GM20000 (cell line): ENCODE data around the gene GSG1L.

Experiments used
- DNase-seq: peaks from one replicate; pipeline ENCODE4 v3.0.0; 2012; ENCODE audit warnings: low spot score
- TF ChIP-seq, protein P1 (sequence below): IDR thresholded peaks from 2 replicates; pipeline ENCODE4 v1.5.1; 2012; ENCODE audit warnings: mild to moderate bottlenecking, control low read depth; ENCODE audit errors: extremely low read depth, missing control alignments

GSG1L gene

DNA sequence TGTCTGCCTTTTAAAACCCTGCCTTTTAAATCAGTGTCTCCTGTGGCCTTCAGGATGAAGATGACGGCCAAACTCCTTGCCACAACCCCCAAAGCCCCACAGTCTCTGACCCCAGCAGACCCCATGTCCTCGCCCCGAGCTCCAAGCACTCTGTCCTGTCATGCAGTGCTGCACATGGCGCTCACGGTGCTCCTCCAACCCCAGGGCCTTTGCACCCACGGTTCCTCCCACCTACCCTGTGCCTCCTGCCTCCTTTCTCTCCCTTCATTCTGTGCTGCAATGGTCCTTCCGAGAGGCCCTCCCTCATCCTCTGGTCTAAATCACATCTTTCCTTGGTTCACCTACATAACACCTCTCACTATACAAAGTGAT is 278.2 kb downstream of the GSG1L start:
- DNase-seq: no peak
- TF ChIP-seq, protein P1, sequence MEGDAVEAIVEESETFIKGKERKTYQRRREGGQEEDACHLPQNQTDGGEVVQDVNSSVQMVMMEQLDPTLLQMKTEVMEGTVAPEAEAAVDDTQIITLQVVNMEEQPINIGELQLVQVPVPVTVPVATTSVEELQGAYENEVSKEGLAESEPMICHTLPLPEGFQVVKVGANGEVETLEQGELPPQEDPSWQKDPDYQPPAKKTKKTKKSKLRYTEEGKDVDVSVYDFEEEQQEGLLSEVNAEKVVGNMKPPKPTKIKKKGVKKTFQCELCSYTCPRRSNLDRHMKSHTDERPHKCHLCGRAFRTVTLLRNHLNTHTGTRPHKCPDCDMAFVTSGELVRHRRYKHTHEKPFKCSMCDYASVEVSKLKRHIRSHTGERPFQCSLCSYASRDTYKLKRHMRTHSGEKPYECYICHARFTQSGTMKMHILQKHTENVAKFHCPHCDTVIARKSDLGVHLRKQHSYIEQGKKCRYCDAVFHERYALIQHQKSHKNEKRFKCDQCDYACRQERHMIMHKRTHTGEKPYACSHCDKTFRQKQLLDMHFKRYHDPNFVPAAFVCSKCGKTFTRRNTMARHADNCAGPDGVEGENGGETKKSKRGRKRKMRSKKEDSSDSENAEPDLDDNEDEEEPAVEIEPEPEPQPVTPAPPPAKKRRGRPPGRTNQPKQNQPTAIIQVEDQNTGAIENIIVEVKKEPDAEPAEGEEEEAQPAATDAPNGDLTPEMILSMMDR: no peak

DNA sequence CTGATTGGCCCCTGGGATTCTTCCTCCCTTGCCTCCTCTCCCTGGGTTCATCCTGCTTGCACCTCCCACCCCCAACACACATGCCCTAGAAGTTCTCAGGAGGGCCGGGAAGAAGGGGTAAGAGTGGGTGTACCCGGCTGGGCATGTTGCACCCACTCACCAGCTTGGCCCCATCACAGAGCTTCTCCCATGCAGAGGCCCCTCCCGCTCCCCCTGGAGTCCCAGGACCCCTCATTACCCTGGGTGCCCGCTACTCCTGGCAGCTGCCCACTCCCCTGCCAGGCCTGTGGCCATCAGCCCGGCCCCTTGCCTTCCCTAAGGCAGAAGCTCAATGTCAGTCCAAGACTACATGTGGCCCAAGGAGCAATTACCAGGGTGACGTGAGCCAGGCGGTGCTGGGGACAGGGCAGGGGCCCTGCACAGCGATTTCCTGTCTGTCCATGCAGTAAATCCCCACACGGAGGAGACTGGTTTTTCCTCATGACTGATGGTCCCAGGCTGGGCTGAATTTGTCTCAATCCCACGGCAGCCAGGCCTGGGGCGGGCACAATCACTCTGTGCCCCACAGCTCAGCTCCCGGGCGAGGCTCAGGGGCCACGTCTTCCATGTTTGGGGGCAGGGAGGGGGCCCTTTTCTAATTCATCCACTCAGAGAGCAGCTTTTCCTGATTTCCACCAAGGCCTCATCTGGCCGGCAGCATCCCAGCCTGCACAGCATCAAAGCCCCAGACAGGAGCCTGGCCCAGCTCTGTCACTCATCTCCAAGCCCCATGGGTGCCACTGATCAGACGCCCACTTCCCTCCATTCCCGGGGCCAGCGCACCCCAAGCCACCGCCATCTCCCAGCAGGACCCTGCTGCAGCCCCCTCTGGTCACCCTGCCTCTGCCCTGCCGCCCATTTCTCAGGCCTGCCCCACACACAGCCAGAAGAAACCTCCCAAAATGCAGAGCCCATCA is 278.9 kb downstream of the GSG1L start:
- no peak for DNase-seq
- TF ChIP-seq, protein P1: no peak

DNA sequence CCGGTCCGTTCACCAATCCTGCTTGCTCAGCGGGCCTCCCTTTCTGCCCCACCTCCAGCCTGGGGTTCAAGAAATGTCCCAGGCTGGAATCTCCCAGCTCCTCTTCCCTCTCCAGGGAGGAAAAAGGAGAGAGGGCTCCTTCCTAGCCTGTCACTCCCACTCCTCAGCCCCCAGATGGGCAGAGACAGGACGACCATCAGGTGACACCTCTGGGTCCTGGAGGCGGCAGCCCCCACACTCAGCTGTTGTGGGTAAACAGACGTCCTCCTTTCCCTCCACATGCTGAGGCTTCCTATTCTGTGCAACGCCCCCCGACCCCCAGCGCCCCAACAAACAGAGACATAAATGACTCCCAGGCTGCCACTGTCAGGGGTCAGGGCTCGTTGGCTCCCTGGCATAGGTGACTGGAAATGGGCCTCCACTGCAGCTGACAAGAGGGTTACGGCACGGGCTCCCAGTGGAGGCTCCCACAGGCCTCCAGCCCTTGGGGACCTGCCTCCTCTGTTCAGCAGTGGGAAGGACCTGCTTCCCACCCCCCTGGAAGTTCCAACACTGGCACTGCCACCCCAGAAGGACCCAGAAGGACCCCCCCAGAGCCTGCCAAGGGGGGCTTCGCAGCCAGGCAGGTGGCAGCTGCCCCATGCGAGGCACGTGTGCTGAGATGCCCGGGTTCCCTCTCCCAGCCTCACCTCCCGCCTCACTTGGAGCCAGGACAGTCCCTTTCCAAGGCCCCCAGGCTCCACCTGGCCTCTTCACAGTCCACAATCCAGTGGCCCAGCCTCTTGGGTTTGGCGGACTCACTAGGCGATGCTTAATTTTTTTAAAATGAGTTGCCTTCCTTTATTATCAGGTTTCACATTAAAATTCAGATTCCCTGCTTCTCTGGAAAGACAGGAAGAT is 281.3 kb downstream of the GSG1L start:
- DNase-seq: no peak
- TF ChIP-seq, protein P1: no peak

DNA sequence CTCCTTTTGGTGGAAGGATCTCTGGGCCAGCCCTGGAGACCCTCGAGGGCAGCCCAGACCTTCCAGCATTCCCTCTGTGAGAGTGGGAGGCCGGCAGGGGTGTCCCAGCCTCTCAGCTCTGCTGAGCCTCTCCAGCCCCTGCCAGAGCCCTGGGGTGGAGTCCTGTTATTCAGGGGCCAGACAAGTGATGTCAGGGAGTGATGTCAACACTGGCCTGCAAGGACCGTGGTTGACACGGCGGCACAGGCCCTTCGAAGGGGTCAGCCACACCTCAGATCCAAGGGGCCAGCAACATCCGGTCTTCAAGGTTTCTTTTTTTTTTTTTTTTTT is 282.4 kb downstream of the GSG1L start:
- TF ChIP-seq, protein P1: no peak
- DNase-seq: no peak

DNA sequence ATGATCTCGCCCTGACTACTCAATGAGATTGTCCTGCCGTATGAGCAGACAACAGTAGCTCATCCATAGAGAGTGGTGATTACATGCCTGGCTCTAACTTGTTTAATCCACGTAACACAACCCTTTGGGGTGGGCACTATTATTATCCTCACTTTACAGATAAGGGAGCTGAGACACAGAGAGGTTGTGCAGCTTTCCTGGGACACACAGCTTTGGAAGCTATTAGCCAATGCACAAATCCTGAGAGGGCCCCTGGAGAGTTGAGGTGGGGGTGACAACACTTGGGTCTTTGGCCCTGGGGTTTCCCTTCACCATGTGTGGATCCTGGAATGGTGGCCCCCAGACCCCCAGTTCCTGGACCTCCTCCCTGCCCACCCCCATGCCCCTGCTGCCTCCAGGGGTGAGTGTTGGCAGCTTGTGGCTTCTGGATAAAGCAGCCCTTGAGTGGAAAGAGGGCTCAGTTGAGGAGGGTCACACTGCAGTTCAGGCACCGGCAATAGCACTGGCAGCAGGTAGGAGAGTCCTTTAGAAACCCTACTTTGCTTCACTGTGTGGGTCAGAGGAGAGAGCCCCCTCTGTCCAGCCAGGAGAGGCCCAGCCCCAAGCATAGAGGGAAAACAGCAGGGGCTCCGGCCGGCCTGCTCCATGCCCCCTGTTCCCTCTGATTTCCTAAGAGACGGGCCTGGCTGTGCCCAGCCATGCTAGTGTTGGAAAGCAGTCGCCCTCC is 282.9 kb downstream of the GSG1L start:
- no peak for DNase-seq
- TF ChIP-seq, protein P1: no peak

DNA sequence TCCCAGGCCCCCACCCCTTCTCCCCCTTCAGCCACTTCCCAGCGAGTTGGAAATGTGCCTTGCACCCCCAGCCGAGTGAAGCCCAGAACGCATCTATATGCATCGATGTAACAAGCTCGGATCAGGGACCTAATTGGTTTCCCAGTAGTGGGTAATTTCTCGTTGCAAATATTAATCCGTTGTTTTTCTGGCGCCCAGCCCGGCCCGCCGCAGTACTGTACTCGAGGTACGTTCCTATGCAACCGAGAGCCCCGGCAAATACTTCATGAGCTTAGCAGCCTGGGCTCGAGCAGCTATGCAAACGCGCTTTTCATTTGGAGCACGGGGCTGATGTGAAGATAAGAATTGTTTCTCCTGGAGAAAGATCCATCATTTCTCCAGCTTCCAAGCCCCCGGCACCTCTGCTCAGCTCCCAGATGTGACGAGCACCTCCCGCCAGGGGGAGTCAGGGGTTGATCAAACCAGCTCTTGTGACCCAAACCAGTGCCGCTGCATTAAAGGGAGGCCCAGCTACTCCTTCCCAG is 283.8 kb downstream of the GSG1L start:
- no peak for DNase-seq
- TF ChIP-seq, protein P1: no peak
